ENCODE data around the gene U2AF2. TPM values are rescaled to one million over a fixed set of nuclear protein-coding genes. Genes with fewer than 3 reads are reported as not detected.

U2AF2 gene
- total RNA-seq (100 to 1,000 TPM in 6 of 9 donors, 10 to 100 TPM in 3; 76.0 to 178 (median 119) TPM), polyA plus RNA-seq (100 to 1,000 TPM in 1 of 3 donors, 10 to 100 TPM in 2; 58.9 to 243 (median 85.3) TPM)
- long read RNA-seq, donor 1, transcript U2AF2-202 (12 exons, 3,022 nt), result major isoform, 7 of 20 reads
- long read RNA-seq, donor 1, partial matches to known transcripts, result 10 of 20 reads
- long read RNA-seq, donor 1, other reads (novel, unspliced or antisense), result 0 of 20 reads
- long read RNA-seq, donor 2, partial matches to known transcripts, result 12 of 18 reads
- long read RNA-seq, donor 2, other reads (novel, unspliced or antisense), result 0 of 18 reads
- long read RNA-seq, donor 3, partial matches to known transcripts, result 0 of 5 reads
- long read RNA-seq, donor 3, other reads (novel, unspliced or antisense), result 0 of 5 reads
- long read RNA-seq, donor 4, partial matches to known transcripts, result 0 of 1 reads
- long read RNA-seq, donor 4, other reads (novel, unspliced or antisense), result 1 of 1 reads
- long read RNA-seq, donor 5, partial matches to known transcripts, result 0 of 7 reads
- long read RNA-seq, donor 5, other reads (novel, unspliced or antisense), result 6 of 7 reads
- long read RNA-seq, donor 6, partial matches to known transcripts, result 0 of 3 reads
- long read RNA-seq, donor 6, other reads (novel, unspliced or antisense), result 3 of 3 reads
- long read RNA-seq, donor 7, partial matches to known transcripts, result 0 of 9 reads
- long read RNA-seq, donor 7, other reads (novel, unspliced or antisense), result 0 of 9 reads
- long read RNA-seq, donor 8, transcript U2AF2-202 (12 exons, 3,022 nt), result major isoform, 7 of 52 reads
- long read RNA-seq, donor 8, partial matches to known transcripts, result 42 of 52 reads
- long read RNA-seq, donor 8, other reads (novel, unspliced or antisense), result 0 of 52 reads
- long read RNA-seq, donor 9, partial matches to known transcripts, result 5 of 9 reads
- long read RNA-seq, donor 9, other reads (novel, unspliced or antisense), result 0 of 9 reads
- long read RNA-seq, donor 10, transcript U2AF2-202 (12 exons, 3,022 nt), result major isoform, 5 of 7 reads
- long read RNA-seq, donor 10, partial matches to known transcripts, result 0 of 7 reads
- long read RNA-seq, donor 10, other reads (novel, unspliced or antisense), result 0 of 7 reads

- H3K27ac ChIP-seq, result peak within 1 kb of the TSS; percentile 75 to 99 (median 99)
- intact Hi-C loops (cut with DNase I), result no loop called here
- no peaks in the 10 kb centered on the region for H3K27me3 ChIP-seq
- no peaks in the 10 kb centered on the region for H3K9me3 ChIP-seq (replicated peaks in 1 of 3)
- TF ChIP-seq CTCF (IDR thresholded peaks at IDR 0.05) (peak in 1 of 6 experiments; percentile 8), POLR2A (IDR thresholded peaks at IDR 0.05) (peak; percentile 52 to 62)
- H3K36me3 ChIP-seq (replicated peaks in 1 of 2), result peaks cover 0 to 19% of the 10 kb centered on the region in 2 donors
- peak within 1 kb of the TSS; percentile 27 to 89 (median 84) for H3K4me3 ChIP-seq
- peak; percentile 96 to 98 (median 97) for DNase-seq
- H3K4me1 ChIP-seq (replicated peaks in 1 of 2), result peaks cover 26 to 45% of the 10 kb centered on the region in 2 donors
- 0 to 1% (median 0%) methylated on average over 9 to 92 of the region's 95 CpGs for WGBS, 4 donors
Observed at GRCh38 chr19:55654868-55655647, at the start of gene U2AF2. Gene U2AF2 (plus strand): TSS chr19:55655035. CDS start chr19:55655105, 70 bp downstream.

DNA sequence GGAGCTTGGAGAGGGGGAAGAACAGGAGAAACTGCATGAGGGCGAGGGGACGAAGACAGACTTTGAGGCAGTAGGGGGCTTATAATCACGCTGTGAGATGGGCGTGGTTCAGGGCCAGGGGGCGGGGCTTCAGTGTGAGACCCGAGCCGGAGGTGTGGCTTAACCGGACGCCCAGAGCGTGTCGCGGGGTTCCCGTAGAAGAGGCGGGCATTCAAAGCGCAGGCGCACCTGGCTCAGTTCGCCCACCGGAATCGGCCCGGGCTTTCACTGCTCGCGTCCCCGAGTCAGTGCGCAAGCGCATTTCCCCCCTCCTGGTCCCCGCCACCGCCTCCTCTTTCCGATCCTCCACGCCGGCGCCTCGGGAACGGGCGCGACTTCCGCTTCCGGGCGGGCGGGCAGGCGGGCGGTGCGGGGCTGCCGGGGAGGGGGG is 49.6 kb upstream of the U2AF2 start:
- no peaks in the 10 kb centered on the region for H3K27me3 ChIP-seq
- peak; percentile 97 to 98 (median 98) for DNase-seq
- WGBS, 4 donors, result 0% methylated on average over 16 to 43 of the region's 43 CpGs

More for the DNA sequence above, 49.6 kb upstream of the U2AF2 start:
- intact Hi-C loops (cut with DNase I), result no loop called here
- Histone ChIP-seq H3K27ac (peak overlapping the region; percentile 79 to 94 (median 91)), H3K4me3 (peak overlapping the region in 3 of 4 donors; percentile 62 to 91 (median 71)), H3K36me3 (replicated peaks in 1 of 2) (no peaks in the 10 kb centered on the region), H3K9me3 (replicated peaks in 1 of 3) (no peaks in the 10 kb centered on the region), H3K4me1 (replicated peaks in 1 of 2) (peaks cover 13 to 27% of the 10 kb centered on the region in 2 donors)
- TF ChIP-seq POLR2A (IDR thresholded peaks at IDR 0.05) (peak in 1 of 2 donors; percentile 26), CTCF (IDR thresholded peaks at IDR 0.05) (no peak)
